HG03025 (cell line): Measurements from ENCODE around the gene TTC17.

Experiments
- ATAC-seq: cut with Tn5 transposase; IDR thresholded peaks from one replicate; pipeline ENCODE4 v1.9.1; 2021; ENCODE audit warnings: mild to moderate bottlenecking, moderate library complexity; ENCODE audit not compliant: unreplicated experiment, low FRiP score

TTC17 gene

GRCh38 chr11:43518408-43519160, 159.9 kb downstream of the TTC17 start:
- no peak for ATAC-seq

- ATAC-seq = no peak
Observed at GRCh38 chr11:43521471-43521870, 162.8 kb downstream of the TTC17 start.

DNA sequence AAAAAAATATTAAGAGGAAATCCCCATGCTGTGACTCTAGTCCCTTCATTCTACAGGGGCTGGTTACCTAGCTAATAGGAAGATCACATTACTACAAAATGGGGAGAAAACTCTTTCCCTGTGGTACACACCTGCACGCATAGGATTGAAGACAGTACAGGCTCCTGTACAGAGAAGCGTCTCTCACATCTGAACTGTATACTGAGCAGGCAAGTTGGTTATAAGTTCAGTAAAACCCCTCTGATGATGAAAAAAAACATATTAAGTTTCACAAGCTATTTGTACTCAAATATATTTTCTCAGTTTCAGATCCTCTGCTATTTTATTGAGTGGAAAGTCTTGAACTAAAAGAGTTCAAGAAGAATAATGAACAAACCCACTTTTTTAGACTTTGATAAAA, 164.9 kb downstream of the TTC17 start:
- no peak for ATAC-seq

- ATAC-seq = no peak
Observed at GRCh38 chr11:43532041-43532440, 173.3 kb downstream of the TTC17 start.

- no peak for ATAC-seq
Observed at GRCh38 chr11:43537833-43538615, 179.3 kb downstream of the TTC17 start.

GRCh38 chr11:43541993-43542392, 183.3 kb downstream of the TTC17 start:
- ATAC-seq = no peak

- ATAC-seq = no peak
Observed at GRCh38 chr11:43542750-43543712, 184.3 kb downstream of the TTC17 start.
